Smooth muscle cell (in vitro differentiated cells): ENCODE measurements around the gene KRT7. TPM values are rescaled to one million over a fixed set of nuclear protein-coding genes. Genes with fewer than 3 reads are reported as not detected.
"Not testable (repeated sequence)": the region's sequence is repeated elsewhere in the genome, so short reads cannot be mapped to it uniquely, and the experiment has no call there.

Experiments used
- DNase-seq: peaks from one replicate; lab custom pipeline; 2025; ENCODE audit not compliant: unreplicated experiment; lab: John Stamatoyannopoulos, UW
- H2AFZ ChIP-seq: fragments of 200-600 bp; sonication (generic); 2 replicates; pipeline ENCODE4 v1.6.0; 2016; ENCODE audit warnings: antibody characterized with exemption, low read depth, mild to moderate bottlenecking
- H3F3A ChIP-seq: fragments of 200-600 bp; sonication (generic); 2 replicates; pipeline ENCODE4 v1.6.0; 2017; ENCODE audit warnings: antibody characterized with exemption, low read depth
- H3K27ac ChIP-seq: fragments of 200-600 bp; sonication (generic); 2 replicates; pipeline ENCODE4 v1.5.1; 2016; ENCODE audit warnings: low read depth, mild to moderate bottlenecking
- H3K27me3 ChIP-seq: fragments of 200-600 bp; sonication (generic); 2 replicates; pipeline ENCODE4 v1.6.1; 2016; ENCODE audit warnings: low read depth, mild to moderate bottlenecking
- H3K36me3 ChIP-seq: fragments of 200-600 bp; sonication (generic); 2 replicates; pipeline ENCODE4 v1.5.1; 2016; ENCODE audit warnings: low read depth
- H3K4me1 ChIP-seq: fragments of 200-600 bp; sonication (generic); 2 replicates; pipeline ENCODE4 v1.5.1; 2016; ENCODE audit warnings: low read depth
- H3K4me2 ChIP-seq: fragments of 200-600 bp; sonication (generic); 2 replicates; pipeline ENCODE4 v1.6.0; 2016; ENCODE audit warnings: mild to moderate bottlenecking
- H3K4me3 ChIP-seq: fragments of 200-600 bp; sonication (generic); 2 replicates; pipeline ENCODE4 v1.5.1; 2016; ENCODE audit warnings: mild to moderate bottlenecking
- H3K79me2 ChIP-seq: fragments of 200-600 bp; sonication (generic); 2 replicates; pipeline ENCODE4 v1.6.0; 2016; ENCODE audit warnings: low read depth, mild to moderate bottlenecking
- H3K9ac ChIP-seq: fragments of 200-600 bp; sonication (generic); 2 replicates; pipeline ENCODE4 v1.6.0; 2016; ENCODE audit warnings: low read depth
- H3K9me3 ChIP-seq: fragments of 200-600 bp; sonication (generic); replicated peaks from 2 replicates; pipeline ENCODE4 v1.5.1; 2016; ENCODE audit warnings: low read depth
- H4K20me1 ChIP-seq: fragments of 200-600 bp; sonication (generic); 2 replicates; pipeline ENCODE4 v1.6.0; 2016; ENCODE audit warnings: low read depth
- WGBS: methylation state at CpG from one replicate; pipeline ENCODE4 v1.1.7; 2016; ENCODE audit warnings: low lambda C conversion rate; 5-methylcytosine and 5-hydroxymethylcytosine counted together
- polyA plus RNA-seq: library from polyadenylated mRNA; unstranded; fragments of >200 nt; fragmentation: Nextera tagmentation; extraction: Ambion mirVana; gene quantifications from 2 replicates; pipeline ENCODE4 v1.2.1, GENCODE V29; 2016
- total RNA-seq: library from RNA; depleted of rRNA; stranded (reverse); fragments of >200 nt; gene quantifications from 2 replicates; pipeline ENCODE4 v1.2.3, GENCODE V29; 2014
- TF ChIP-seq, protein P1 (sequence below): fragments of 200-600 bp; sonication (generic); IDR thresholded peaks from 2 replicates; pipeline ENCODE4 v1.5.1; 2017; ENCODE audit warnings: borderline replicate concordance, mild to moderate bottlenecking, antibody characterized with exemption; ENCODE audit not compliant: insufficient read depth, poor library complexity, severe bottlenecking

The KRT7 gene
- total and polyA plus RNA-seq, 2 experiments from 2014 or later, result 190 to 214 TPM

DNA sequence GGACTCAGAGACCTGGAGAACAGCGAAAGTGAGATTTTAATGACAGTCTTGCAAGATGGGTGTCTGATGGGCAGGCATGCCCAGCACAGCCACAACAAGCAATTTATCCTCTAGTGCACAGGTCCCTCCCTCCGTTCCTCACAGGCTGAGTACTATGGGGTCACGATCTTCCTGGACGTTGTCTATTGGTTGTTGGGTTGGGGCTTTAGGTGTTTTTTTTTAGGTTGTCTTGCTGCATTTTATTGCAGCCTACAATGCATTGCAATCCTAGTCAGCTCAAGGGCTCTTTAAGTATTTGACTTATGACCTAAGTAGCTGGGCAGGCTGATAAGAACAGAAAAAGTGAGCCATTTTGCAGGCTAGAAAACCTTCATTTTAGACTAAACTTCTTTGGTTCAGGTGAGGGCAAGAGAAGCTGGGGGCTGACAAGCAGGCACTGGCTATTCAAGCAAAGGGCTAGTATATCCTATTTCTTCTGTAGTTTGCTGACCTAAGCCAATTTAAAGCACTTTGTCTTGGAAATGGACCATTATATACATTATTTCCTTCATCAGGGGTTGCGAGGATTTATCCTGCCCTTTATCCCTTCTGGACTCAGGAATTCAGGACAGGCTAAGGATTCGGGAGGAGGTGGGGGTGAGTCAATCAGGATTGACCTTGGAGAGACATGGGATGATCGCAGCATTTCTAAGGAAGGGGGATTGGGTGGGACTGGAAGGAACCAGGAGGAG, 6.0 kb downstream of the KRT7 start:
- Histone ChIP-seq H3K27me3 (peaks cover 19% of the 10 kb centered on the region), H3K9me3 (no peaks in the 10 kb centered on the region), H3K36me3 (no peaks in the 10 kb centered on the region), H2AFZ (no peak overlapping the region), H3F3A (no peaks in the 10 kb centered on the region), H3K4me1 (no peaks in the 10 kb centered on the region), H3K9ac (no peak overlapping the region), H4K20me1 (peaks cover 31% of the 10 kb centered on the region), H3K27ac (no peak overlapping the region), H3K79me2 (no peaks in the 10 kb centered on the region), H3K4me3 (no peak overlapping the region), H3K4me2 (no peak overlapping the region)
- TF ChIP-seq, protein P1, sequence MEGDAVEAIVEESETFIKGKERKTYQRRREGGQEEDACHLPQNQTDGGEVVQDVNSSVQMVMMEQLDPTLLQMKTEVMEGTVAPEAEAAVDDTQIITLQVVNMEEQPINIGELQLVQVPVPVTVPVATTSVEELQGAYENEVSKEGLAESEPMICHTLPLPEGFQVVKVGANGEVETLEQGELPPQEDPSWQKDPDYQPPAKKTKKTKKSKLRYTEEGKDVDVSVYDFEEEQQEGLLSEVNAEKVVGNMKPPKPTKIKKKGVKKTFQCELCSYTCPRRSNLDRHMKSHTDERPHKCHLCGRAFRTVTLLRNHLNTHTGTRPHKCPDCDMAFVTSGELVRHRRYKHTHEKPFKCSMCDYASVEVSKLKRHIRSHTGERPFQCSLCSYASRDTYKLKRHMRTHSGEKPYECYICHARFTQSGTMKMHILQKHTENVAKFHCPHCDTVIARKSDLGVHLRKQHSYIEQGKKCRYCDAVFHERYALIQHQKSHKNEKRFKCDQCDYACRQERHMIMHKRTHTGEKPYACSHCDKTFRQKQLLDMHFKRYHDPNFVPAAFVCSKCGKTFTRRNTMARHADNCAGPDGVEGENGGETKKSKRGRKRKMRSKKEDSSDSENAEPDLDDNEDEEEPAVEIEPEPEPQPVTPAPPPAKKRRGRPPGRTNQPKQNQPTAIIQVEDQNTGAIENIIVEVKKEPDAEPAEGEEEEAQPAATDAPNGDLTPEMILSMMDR, result no peak
- 94% methylated on average over 7 of the region's 7 CpGs for WGBS
- DNase-seq, result no peak

DNA sequence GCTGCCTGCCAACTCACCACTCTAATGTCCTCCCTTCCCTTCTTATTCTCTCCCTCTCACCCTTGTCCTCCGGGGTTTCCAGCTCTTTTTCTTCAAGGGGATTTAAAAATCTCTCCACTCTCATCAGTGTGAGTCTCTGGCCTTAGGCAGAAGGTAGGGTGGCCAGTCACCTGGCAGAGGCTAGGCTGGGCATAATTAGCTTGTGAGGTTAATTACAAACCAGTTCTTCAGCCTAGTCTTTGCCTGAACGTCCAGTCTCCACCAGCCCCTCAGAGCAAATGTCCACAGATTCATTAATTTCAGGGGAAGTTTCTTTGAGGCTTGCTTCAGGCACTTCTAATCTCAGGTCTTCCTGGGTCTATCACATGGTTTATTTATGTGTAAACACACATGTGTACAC, 6.7 kb downstream of the KRT7 start:
- H3K27ac ChIP-seq, result no peak overlapping the region
- no peaks in the 10 kb centered on the region for H3K4me1 ChIP-seq
- H3K4me2 ChIP-seq, result no peak overlapping the region
- H3K27me3 ChIP-seq, result peaks cover 12% of the 10 kb centered on the region
- DNase-seq, result no peak
- WGBS, result 71% methylated on average over 2 of the region's 2 CpGs
- TF ChIP-seq, protein P1, result no peak
- no peak overlapping the region for H3K4me3 ChIP-seq
- no peaks in the 10 kb centered on the region for H3K79me2 ChIP-seq
- H4K20me1 ChIP-seq, result peaks cover 26% of the 10 kb centered on the region
- no peak overlapping the region for H2AFZ ChIP-seq
- H3K9ac ChIP-seq, result no peak overlapping the region
- no peaks in the 10 kb centered on the region for H3K36me3 ChIP-seq
- H3F3A ChIP-seq, result no peaks in the 10 kb centered on the region
- no peaks in the 10 kb centered on the region for H3K9me3 ChIP-seq

DNA sequence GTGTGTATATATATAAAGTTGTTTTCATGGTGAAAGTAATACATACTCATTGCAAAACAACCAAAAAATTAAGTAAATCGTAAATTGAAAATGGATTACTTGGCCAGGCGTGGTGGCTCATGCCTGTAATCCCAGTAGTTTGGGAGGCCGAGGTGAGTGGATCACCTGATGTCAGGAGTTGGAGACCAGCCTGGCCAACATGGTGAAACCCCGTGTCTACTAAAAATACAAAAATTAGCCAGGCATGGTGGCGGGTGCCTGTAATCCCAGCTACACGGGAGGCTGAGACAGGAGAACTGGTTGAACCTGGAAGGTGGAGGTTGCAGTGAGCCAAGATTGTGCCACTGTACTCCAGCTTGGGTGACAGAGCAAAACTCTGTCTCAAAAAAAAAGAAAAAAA, 7.2 kb downstream of the KRT7 start:
- H2AFZ ChIP-seq, H3K27me3 ChIP-seq, H3K9me3 ChIP-seq, H3K4me1 ChIP-seq, H3K4me3 ChIP-seq, H3F3A ChIP-seq, H3K36me3 ChIP-seq, H3K9ac ChIP-seq, H3K79me2 ChIP-seq, H3K4me2 ChIP-seq, DNase-seq, H3K27ac ChIP-seq: not testable (repeated sequence)
- 87% methylated on average over 6 of the region's 6 CpGs for WGBS
- peaks cover 21% of the 10 kb centered on the region for H4K20me1 ChIP-seq

DNA sequence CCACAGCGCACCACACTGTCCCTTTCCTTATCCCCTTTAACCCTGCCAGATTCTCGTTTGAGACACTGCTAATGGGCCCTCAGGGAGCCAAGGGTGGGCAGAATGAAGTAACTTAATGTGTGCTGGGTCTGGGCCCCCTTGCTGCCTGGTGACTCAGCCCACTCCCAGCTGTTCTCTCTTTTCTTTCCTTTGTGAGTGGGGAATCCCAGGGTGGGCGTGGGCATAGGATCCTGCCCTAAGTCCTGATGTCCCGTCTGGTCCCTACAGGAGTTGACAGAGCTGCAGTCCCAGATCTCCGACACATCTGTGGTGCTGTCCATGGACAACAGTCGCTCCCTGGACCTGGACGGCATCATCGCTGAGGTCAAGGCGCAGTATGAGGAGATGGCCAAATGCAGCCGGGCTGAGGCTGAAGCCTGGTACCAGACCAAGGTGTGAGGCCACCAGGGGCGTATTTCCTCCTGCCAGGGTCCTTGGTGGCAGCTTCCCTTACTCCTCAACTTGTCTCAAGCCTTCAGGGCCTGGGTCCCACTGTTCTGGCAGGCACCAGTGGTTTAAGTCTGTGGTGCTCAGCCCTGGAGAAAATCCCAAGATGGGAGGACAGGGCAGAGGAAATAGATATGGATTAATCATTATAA, 8.3 kb downstream of the KRT7 start:
- H3K27me3 ChIP-seq, result no peaks in the 10 kb centered on the region
- no peaks in the 10 kb centered on the region for H3K36me3 ChIP-seq
- 75% methylated on average over 11 of the region's 11 CpGs for WGBS
- H3K9me3 ChIP-seq, result no peaks in the 10 kb centered on the region
- no peak overlapping the region for H3K9ac ChIP-seq
- H3K4me2 ChIP-seq, result no peak overlapping the region
- H4K20me1 ChIP-seq, result peaks cover 14% of the 10 kb centered on the region
- H3F3A ChIP-seq, result no peaks in the 10 kb centered on the region
- H3K79me2 ChIP-seq, result no peaks in the 10 kb centered on the region
- H3K4me1 ChIP-seq, result no peaks in the 10 kb centered on the region
- H2AFZ ChIP-seq, result no peak overlapping the region
- H3K4me3 ChIP-seq, result no peak overlapping the region
- no peak for DNase-seq
- TF ChIP-seq, protein P1, result no peak
- H3K27ac ChIP-seq, result no peak overlapping the region
